ENCODE results near the gene SERPINB1. TPM values are rescaled to one million over a fixed set of nuclear protein-coding genes. Genes with fewer than 3 reads are reported as not detected.

SERPINB1 gene
- total and polyA plus RNA-seq, 2 donors from 2014 or later = 37.4 to 86.4 TPM

DNA sequence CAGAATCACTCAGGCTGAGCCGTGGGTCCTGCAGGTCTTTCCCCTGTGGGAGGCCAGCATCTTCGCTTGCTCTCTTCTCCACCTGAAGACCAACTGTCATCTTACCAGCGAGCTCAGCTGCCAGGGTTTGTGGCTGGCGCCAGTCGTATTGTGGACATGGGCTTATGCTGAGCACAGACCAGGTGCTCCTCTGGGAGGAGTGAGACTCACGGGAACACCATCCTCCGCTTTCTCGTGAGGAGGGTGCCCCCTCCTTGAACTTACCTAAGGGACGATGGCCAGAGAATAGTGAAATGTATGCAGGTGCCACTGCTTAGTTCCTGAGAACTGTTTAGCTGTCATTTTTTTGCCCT is 59.3 kb downstream of the SERPINB1 start:
- Histone ChIP-seq H3K4me1 (ENCODE audit: control insufficient read depth in 2 of 3, insufficient read depth in 2 of 3, low read depth in 1 of 3, low read length in 3 of 3) (peaks cover 0 to 5% (median 0%) of the 10 kb centered on the region in 3 donors), H3K9me3 (ENCODE audit: control insufficient read depth in 2 of 3, insufficient read depth in 1 of 3, low read length in 3 of 3) (no peaks in the 10 kb centered on the region), H3K4me3 (ENCODE audit: low read length in 3 of 3) (no peak overlapping the region), H3K27ac (ENCODE audit: low read depth in 2 of 2, low read length in 2 of 2) (no peak overlapping the region), H3K36me3 (ENCODE audit: control insufficient read depth in 2 of 3, insufficient read depth in 3 of 3, low read length in 3 of 3) (peaks cover 2 to 48% (median 12%) of the 10 kb centered on the region in 3 donors), H3K27me3 (ENCODE audit: control insufficient read depth, insufficient read depth, low read length) (no peaks in the 10 kb centered on the region), H3K9ac (ENCODE audit: low read length in 3 of 3) (no peak overlapping the region)
- no peak for DNase-seq
- intact Hi-C loops (cut with DNase I) = no loop called here
- TF ChIP-seq, protein P1, sequence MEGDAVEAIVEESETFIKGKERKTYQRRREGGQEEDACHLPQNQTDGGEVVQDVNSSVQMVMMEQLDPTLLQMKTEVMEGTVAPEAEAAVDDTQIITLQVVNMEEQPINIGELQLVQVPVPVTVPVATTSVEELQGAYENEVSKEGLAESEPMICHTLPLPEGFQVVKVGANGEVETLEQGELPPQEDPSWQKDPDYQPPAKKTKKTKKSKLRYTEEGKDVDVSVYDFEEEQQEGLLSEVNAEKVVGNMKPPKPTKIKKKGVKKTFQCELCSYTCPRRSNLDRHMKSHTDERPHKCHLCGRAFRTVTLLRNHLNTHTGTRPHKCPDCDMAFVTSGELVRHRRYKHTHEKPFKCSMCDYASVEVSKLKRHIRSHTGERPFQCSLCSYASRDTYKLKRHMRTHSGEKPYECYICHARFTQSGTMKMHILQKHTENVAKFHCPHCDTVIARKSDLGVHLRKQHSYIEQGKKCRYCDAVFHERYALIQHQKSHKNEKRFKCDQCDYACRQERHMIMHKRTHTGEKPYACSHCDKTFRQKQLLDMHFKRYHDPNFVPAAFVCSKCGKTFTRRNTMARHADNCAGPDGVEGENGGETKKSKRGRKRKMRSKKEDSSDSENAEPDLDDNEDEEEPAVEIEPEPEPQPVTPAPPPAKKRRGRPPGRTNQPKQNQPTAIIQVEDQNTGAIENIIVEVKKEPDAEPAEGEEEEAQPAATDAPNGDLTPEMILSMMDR (IDR thresholded peaks at IDR 0.05; ENCODE audit: borderline replicate concordance, extremely low read depth, insufficient read depth) = no peak
- no peak for FAIRE-seq

Small RNA genes lying within 50 kb of the gene (microRNA-seq; reads per million reads assigned to microRNA genes)
- gene MIR4645 = 1.7 reads per million

Other genes with a start within 250 kb of the SERPINB1 start
- 1.3 TPM for gene MYLK4, start 90.9 kb downstream of the SERPINB1 start, total RNA-seq
- 1.1 TPM for gene MYLK4, start 90.9 kb downstream of the SERPINB1 start, polyA plus RNA-seq (ENCODE audit: insufficient read depth, low read depth, low replicate concordance)
- 38.0 TPM for gene WRNIP1, start 76.5 kb downstream of the SERPINB1 start, total RNA-seq
- gene WRNIP1, start 76.5 kb downstream of the SERPINB1 start, polyA plus RNA-seq (ENCODE audit: insufficient read depth, low read depth, low replicate concordance) = 46.3 TPM
- gene SERPINB9, start 61.4 kb upstream of the SERPINB1 start, total RNA-seq = 13.4 TPM
- 4.0 TPM for gene SERPINB9, start 61.4 kb upstream of the SERPINB1 start, polyA plus RNA-seq (ENCODE audit: insufficient read depth, low read depth, low replicate concordance)
- 136 TPM for gene SERPINB6, start 129.7 kb upstream of the SERPINB1 start, total RNA-seq
- gene SERPINB6, start 129.7 kb upstream of the SERPINB1 start, polyA plus RNA-seq (ENCODE audit: insufficient read depth, low read depth, low replicate concordance) = 212 TPM
- 37.0 TPM for gene NQO2, start 158.0 kb upstream of the SERPINB1 start, total RNA-seq
- gene NQO2, start 158.0 kb upstream of the SERPINB1 start, polyA plus RNA-seq (ENCODE audit: insufficient read depth, low read depth, low replicate concordance) = 291 TPM
- gene RIPK1, start 226.6 kb upstream of the SERPINB1 start, total RNA-seq = 30.4 TPM
- 14.7 TPM for gene RIPK1, start 226.6 kb upstream of the SERPINB1 start, polyA plus RNA-seq (ENCODE audit: insufficient read depth, low read depth, low replicate concordance)

Measured in kidney (tissue), 14 donors.